Skeletal muscle satellite cell (primary cell): Measurements from ENCODE around the gene DECR2.
A peak's percentile ranks its signal among the peaks of the same experiment; 100 is the strongest.

Experiments
- H3K27me3 ChIP-seq: 2 replicates; pipeline ENCODE4 v1.7.0; 2013; ENCODE audit warnings: low read length; ENCODE audit not compliant: control insufficient read depth, insufficient read depth
- H3K36me3 ChIP-seq: 2 replicates; pipeline ENCODE4 v1.7.0; 2013; ENCODE audit warnings: mild to moderate bottlenecking, control low read depth, low read length; ENCODE audit not compliant: insufficient read depth
- H3K4me1 ChIP-seq: 2 replicates; pipeline ENCODE4 v1.7.0; 2013; ENCODE audit warnings: low read length; ENCODE audit not compliant: control insufficient read depth, insufficient read depth
- H3K4me2 ChIP-seq: 2 replicates; pipeline ENCODE4 v1.7.0; 2013; ENCODE audit warnings: mild to moderate bottlenecking, low read length
- H3K4me3 ChIP-seq: 2 replicates; pipeline ENCODE4 v1.7.0; 2013; ENCODE audit warnings: low read length
- H3K9ac ChIP-seq: 2 replicates; pipeline ENCODE4 v1.7.0; 2013; ENCODE audit warnings: mild to moderate bottlenecking, low read depth, low read length, moderate library complexity
- H3K9me3 ChIP-seq: replicated peaks from 2 replicates; pipeline ENCODE4 v1.7.0; 2013; ENCODE audit warnings: mild to moderate bottlenecking, control low read depth, low read length

The DECR2 gene

DNA sequence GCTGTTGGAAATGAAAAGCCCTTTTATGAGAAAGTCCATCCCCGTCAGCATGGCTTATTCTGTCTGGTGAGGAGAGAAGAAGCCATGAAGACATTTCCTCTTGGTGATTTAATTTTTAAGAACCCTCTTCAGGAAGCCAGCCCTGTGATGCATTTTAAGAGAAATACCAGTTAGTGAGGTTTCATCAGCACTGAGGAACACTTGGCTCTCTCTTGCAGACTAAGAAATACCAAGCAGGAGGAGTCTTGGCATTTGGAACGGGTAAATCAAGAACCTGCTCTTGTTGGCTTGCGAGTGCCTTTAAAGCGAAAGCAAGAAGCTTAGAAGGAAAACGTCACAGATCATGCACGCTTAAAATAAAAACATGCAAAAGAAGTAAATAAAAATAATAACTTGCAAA, 41.3 kb downstream of the DECR2 start:
- peak overlapping the region; percentile 2 for H3K4me2 ChIP-seq
- peaks cover 19% of the 10 kb centered on the region for H3K4me1 ChIP-seq
- H3K36me3 ChIP-seq, result no peaks in the 10 kb centered on the region
- H3K4me3 ChIP-seq, result no peak overlapping the region
- no peak overlapping the region for H3K9ac ChIP-seq
- H3K9me3 ChIP-seq, result no peaks in the 10 kb centered on the region
- no peaks in the 10 kb centered on the region for H3K27me3 ChIP-seq

DNA sequence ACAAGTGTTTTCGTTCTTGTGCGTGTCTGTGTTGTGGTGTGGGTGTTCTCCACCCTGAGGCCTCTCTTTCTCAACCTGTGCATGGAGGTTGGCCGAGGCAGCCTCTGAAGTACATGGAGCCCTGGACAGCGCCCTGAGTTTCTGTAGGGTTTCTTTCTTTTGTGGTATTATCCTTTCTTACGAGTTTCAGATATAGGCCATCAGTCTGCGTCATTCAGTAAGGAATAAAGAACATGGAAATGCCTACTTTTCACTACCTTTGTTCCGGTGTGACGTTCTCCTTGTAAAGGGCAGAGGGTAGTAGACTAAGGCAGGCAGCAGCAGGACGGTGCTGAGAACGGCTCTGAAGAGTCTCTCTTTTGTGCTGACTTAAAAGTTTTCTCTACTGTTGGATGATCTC, 42.3 kb downstream of the DECR2 start:
- Histone ChIP-seq H3K36me3 (no peaks in the 10 kb centered on the region), H3K9ac (no peak overlapping the region), H3K4me3 (no peak overlapping the region), H3K9me3 (no peaks in the 10 kb centered on the region), H3K4me1 (peaks cover 19% of the 10 kb centered on the region), H3K4me2 (no peak overlapping the region), H3K27me3 (no peaks in the 10 kb centered on the region)

DNA sequence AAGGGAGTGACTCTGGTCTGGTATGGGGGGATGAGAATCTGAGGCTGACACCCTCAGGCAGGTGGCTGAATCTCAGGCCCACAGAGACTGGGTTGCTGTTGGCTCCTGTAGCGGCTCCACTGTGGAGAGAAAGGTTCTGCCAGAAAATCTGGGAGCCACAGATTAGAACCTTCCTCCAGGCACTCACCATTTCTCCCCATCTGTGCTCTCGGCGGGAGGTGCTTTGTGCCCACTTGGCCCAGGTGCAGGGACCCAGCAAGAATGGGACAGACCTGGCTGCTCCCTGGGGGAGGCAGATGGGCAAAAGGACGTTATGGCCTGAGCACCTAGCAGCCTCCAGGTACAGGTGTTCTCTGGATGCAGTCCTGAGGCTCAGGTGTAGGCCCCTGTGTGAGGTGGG, 43.9 kb downstream of the DECR2 start:
- Histone ChIP-seq H3K9ac (no peak overlapping the region), H3K4me2 (no peak overlapping the region), H3K27me3 (no peaks in the 10 kb centered on the region), H3K4me1 (peaks cover 15% of the 10 kb centered on the region), H3K36me3 (no peaks in the 10 kb centered on the region), H3K4me3 (no peak overlapping the region), H3K9me3 (no peaks in the 10 kb centered on the region)

DNA sequence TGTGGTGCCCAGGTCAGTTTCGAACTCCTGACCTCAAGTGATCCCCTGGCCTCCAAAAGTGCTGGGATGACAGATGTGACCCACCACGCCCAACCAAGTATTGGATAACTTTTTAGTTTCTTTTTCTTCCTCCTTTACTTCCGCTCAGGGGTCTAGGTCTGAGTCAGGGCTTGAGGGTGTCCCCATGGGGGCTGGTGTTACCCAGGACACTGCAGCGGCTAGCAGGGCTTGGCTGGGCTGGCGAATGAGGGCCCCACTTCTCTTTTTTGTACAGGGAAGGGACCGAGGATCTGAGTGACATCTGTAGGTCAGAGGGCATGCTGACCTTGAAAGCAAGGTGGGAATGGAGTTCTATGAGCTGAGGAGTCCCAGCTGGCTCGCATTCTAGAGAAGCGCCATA, 48.7 kb downstream of the DECR2 start:
- Histone ChIP-seq H3K9ac (no peak overlapping the region), H3K4me1 (no peaks in the 10 kb centered on the region), H3K4me2 (no peak overlapping the region), H3K4me3 (no peak overlapping the region), H3K36me3 (peaks cover under 1% of the 10 kb centered on the region), H3K27me3 (no peaks in the 10 kb centered on the region), H3K9me3 (no peaks in the 10 kb centered on the region)

DNA sequence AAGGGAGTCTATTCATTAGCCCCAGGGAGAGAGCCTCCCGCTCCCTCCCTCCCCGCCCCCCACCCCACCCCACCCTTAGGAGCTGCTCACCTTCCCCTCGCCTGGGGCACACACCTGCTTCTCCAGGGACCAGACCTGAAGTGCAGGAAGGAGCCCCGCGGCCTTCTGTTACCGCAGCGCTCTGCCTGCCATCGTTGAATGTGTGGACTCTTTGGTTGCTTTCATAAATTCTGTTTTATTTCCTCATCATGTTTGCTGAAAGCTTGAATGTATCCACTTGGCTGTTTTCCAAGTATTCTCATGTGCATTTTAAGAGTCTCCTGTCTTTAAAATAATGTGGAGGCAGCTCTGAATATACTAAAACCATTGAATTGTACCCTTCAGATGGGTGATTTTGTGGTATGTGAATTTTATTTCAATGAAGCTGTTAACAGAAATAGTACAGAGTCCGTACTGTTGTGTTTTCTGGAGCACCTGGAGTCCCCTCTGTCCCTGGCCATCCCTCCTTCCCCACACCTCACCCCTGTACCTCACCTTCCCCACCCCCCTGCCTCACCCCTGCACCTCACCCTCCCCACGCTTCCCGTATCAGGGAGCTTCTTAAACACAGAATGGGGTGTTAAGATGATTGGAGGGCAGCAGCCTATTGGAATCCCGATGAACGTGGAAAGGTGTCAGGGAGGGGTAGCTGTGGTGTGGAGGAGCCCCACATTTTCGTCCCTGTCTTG, 49.3 kb downstream of the DECR2 start:
- no peaks in the 10 kb centered on the region for H3K9me3 ChIP-seq
- H3K27me3 ChIP-seq, result no peaks in the 10 kb centered on the region
- no peak overlapping the region for H3K4me3 ChIP-seq
- H3K9ac ChIP-seq, result no peak overlapping the region
- H3K4me2 ChIP-seq, result no peak overlapping the region
- H3K4me1 ChIP-seq, result no peaks in the 10 kb centered on the region
- H3K36me3 ChIP-seq, result peaks cover 3% of the 10 kb centered on the region

DNA sequence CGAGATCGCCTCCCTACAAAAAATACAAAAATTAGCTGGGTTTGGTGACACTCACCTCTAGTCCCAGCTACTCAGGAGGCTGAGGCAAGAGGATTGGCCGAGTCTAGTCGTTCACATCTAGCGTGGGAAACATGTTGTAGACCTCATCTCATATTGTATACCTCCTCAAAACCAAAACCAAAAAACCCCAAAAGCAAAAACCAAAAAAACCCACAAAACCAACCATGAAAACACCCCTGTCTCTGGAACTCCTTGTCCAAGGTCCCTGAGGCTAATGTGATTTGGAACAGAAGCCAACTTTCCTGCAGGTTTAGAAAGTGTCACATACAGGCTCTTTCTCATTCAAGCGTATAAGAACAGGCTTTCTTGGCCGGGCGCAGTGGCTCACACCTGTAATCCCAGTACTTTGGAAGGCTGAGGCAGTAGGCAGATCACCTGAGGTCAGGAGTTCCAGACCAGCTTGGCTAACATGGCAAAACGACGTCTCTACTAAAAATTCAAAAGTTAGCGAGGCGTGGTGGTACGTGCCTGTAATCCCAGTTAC, 52.8 kb downstream of the DECR2 start:
- Histone ChIP-seq H3K36me3 (peaks cover 3% of the 10 kb centered on the region), H3K4me2 (no peak overlapping the region), H3K9me3 (no peaks in the 10 kb centered on the region), H3K9ac (no peak overlapping the region), H3K27me3 (no peaks in the 10 kb centered on the region), H3K4me1 (peaks cover 18% of the 10 kb centered on the region), H3K4me3 (no peak overlapping the region)

DNA sequence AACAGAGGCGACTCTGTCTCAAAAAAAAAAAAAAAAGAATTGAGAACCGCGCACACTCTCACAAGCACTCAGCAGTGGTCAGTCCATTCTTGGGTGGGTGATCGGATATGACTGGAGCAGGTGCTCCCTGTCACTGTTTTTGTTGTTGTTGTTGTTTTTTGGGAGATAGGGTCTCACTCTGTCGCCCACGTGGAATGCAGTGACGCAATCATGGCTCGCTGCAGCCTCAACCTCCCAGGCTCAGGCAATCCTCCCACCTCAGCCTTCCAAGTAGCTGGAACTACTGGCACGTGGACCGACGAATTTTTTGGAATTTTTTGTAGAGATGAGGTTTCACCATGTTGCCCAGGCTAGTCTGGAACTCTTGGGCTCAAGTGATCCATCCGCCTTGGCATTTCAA, 53.8 kb downstream of the DECR2 start:
- H3K9me3 ChIP-seq, result no peaks in the 10 kb centered on the region
- no peak overlapping the region for H3K4me3 ChIP-seq
- H3K9ac ChIP-seq, result no peak overlapping the region
- H3K4me1 ChIP-seq, result peaks cover 18% of the 10 kb centered on the region
- peaks cover 3% of the 10 kb centered on the region for H3K36me3 ChIP-seq
- H3K4me2 ChIP-seq, result no peak overlapping the region
- no peaks in the 10 kb centered on the region for H3K27me3 ChIP-seq

DNA sequence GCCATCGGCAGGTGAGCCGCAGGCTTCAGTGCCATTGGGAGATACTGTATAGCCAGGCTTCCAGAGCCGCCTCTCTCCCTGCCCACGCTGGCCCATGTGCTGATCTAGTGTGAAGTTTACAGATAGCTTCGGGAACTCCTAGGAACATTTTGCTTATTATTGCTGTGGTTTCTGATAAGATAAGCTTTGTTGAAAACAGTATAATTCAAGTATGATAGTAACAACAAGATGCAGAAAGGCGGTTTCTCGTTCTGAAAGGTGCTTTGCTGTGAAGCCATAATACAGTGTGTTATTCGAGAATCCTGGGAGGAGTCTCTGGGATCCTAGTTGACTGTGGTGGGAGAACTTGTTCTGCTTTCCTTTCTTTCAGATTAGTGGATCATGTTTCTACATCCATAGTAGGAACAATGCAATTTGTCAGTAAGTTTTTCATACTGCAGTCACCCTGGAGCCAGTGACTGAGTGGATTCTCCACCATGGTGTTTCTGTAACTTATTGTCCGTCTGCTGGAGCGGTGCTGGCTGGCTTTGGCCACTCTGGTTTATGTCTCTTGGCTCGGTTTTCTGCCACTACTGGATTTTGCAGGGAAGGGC, 55.3 kb downstream of the DECR2 start:
- peaks cover 18% of the 10 kb centered on the region for H3K4me1 ChIP-seq
- H3K9ac ChIP-seq, result peak overlapping the region; percentile 8
- no peak overlapping the region for H3K4me3 ChIP-seq
- no peaks in the 10 kb centered on the region for H3K27me3 ChIP-seq
- H3K4me2 ChIP-seq, result peak overlapping the region; percentile 39
- H3K36me3 ChIP-seq, result peaks cover 15% of the 10 kb centered on the region
- H3K9me3 ChIP-seq, result no peaks in the 10 kb centered on the region

DNA sequence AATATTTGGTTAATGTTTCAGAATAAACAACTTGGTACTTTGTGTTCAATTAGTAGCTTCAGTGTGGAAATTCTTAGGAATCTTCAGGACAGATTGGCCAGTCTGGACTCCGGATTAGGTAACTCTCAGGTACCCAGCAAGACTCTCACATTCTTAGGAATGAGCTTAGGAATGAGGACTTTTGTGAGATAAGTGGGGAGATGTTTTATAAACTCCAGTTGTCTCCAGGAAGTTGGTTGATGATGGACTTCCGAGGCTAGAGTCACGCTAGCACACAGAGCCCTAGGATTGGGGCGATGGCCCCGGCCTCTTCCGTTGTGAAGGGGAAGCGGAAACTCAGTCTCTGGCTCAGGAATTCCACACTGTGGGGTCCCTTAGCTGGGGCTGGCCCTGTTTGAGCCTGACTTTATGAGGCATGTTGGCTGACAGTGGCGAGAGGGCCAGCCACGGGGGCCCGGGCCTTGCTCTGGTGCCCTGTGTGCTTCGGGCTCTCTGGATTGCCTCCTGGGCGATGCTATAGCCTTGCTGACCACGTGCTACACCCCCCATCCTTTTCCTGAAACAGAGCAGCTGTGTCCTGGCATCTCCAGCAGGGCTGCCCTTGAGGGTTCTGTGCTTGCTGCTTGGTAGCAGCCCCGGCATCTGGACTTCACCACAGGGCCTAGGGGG, 56.2 kb downstream of the DECR2 start:
- Histone ChIP-seq H3K9me3 (no peaks in the 10 kb centered on the region), H3K27me3 (no peaks in the 10 kb centered on the region), H3K4me2 (peak overlapping the region; percentile 39), H3K9ac (no peak overlapping the region), H3K4me1 (peaks cover 18% of the 10 kb centered on the region), H3K36me3 (peaks cover 19% of the 10 kb centered on the region), H3K4me3 (no peak overlapping the region)

DNA sequence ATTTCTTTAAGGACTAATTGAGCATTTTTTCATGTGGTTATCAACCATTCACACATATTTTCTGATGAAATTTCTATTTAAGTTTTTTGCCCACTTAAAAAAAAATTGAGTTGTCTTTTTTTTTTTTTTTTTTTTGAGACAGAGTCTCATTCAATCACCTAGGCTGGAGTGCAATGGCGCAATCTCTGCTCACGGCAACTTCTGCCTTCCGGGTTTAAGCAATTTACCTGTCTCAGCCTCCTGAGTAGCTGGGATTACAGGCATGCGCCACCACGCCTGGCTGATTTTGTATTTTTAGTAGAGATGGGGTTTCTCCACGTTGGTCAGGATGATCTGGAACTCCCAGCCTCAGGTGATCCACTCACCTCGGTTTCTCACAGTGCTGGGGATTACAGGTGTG, 58.1 kb downstream of the DECR2 start:
- no peak overlapping the region for H3K9ac ChIP-seq
- H3K36me3 ChIP-seq, result peaks cover 31% of the 10 kb centered on the region
- H3K4me1 ChIP-seq, result peaks cover 18% of the 10 kb centered on the region
- no peaks in the 10 kb centered on the region for H3K9me3 ChIP-seq
- H3K4me3 ChIP-seq, result no peak overlapping the region
- H3K27me3 ChIP-seq, result no peaks in the 10 kb centered on the region
- no peak overlapping the region for H3K4me2 ChIP-seq

DNA sequence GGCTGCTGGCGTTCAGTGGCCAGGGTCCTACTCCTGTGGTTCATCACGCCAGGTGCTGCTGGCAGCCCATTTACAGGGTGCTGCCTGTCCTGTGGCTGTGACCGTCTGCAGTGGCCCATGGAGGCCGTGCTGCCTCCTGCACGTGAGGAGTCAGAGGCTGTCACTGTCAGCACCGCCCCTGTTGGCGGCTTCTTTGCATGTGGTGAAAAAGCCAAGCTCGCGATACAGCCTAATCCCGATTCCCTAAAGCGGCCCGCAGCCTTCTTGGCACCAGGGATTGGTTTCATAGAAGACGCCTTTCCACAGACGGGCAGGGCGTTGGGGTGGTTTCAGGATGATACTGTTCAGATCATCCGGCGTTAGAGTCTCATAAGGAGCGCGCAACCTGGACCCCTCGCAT, 59.1 kb downstream of the DECR2 start:
- Histone ChIP-seq H3K36me3 (peaks cover 28% of the 10 kb centered on the region), H3K9me3 (no peaks in the 10 kb centered on the region), H3K9ac (no peak overlapping the region), H3K27me3 (no peaks in the 10 kb centered on the region), H3K4me1 (peaks cover 18% of the 10 kb centered on the region), H3K4me2 (no peak overlapping the region), H3K4me3 (no peak overlapping the region)
